GM12874 (cell line): ENCODE data around the gene SPACA4.
A peak's percentile ranks its signal among the peaks of the same experiment; 100 is the strongest.

Experiments used
- CTCF ChIP-seq: IDR thresholded peaks from 2 replicates; pipeline ENCODE4 v1.5.1; 2011; ENCODE audit warnings: low read depth, mild to moderate bottlenecking, control low read depth, low read length, moderate library complexity; ENCODE audit not compliant: insufficient read depth

Gene SPACA4

GRCh38 chr19:48646001-48646721, 39.6 kb downstream of the SPACA4 start, which contains the start of gene CA11:
CA11 (minus strand) TSS chr19:48646187; CDS start chr19:48645632, 555 bp downstream.
- TF ChIP-seq CTCF, result peak; percentile 91

GRCh38 chr19:48646722-48647216, 40.2 kb downstream of the SPACA4 start:
- no peak for TF ChIP-seq CTCF

- TF ChIP-seq CTCF, result no peak
Observed at GRCh38 chr19:48648134-48648533, 41.6 kb downstream of the SPACA4 start.

GRCh38 chr19:48650974-48651682, 44.6 kb downstream of the SPACA4 start:
- TF ChIP-seq CTCF, result no peak

GRCh38 chr19:48651683-48652048, 45.1 kb downstream of the SPACA4 start:
- TF ChIP-seq CTCF, result no peak

GRCh38 chr19:48654299-48655059, 47.9 kb downstream of the SPACA4 start:
- no peak for TF ChIP-seq CTCF
